KG1 (cell line): Measurements from ENCODE around the gene BECN2.
"Not testable (repeated sequence)": the region's sequence is repeated elsewhere in the genome, so short reads cannot be mapped to it uniquely, and the experiment has no call there.

ENCODE experiments used
- DNase-seq: peaks from one replicate; lab custom pipeline; 2025; lab: John Stamatoyannopoulos, UW

Gene BECN2

GRCh38 chr1:241979071-241979470, 21.5 kb downstream of the BECN2 start:
- no peak for DNase-seq

GRCh38 chr1:241979926-241980325, 22.4 kb downstream of the BECN2 start:
- no peak for DNase-seq

- peak; percentile 4 for DNase-seq
These were observed 28.2 kb downstream of the BECN2 start for GRCh38 chr1:241985787-241986186.

GRCh38 chr1:241988389-241988930, 30.9 kb downstream of the BECN2 start:
- not testable (repeated sequence) for DNase-seq

- no peak for DNase-seq
These were observed 32.5 kb downstream of the BECN2 start for GRCh38 chr1:241990040-241990439.

- no peak for DNase-seq
These were observed 35.2 kb downstream of the BECN2 start for GRCh38 chr1:241992734-241993133.

GRCh38 chr1:241994171-241994570, 36.6 kb downstream of the BECN2 start:
- no peak for DNase-seq

GRCh38 chr1:241997401-241997998, 39.9 kb downstream of the BECN2 start:
- DNase-seq, result no peak

GRCh38 chr1:241998412-241998921, 40.9 kb downstream of the BECN2 start:
- DNase-seq, result peak; percentile 2

- DNase-seq, result no peak
These were observed 41.5 kb downstream of the BECN2 start, which contains the start of gene MAP1LC3C for GRCh38 chr1:241999026-241999425. MAP1LC3C (minus strand) TSS chr1:241999098; CDS start chr1:241999008, 90 bp downstream.

GRCh38 chr1:242000434-242000833, 42.9 kb downstream of the BECN2 start:
- DNase-seq, result no peak

- no peak for DNase-seq
These were observed 44.5 kb downstream of the BECN2 start for GRCh38 chr1:242002072-242002471.

- no peak for DNase-seq
These were observed 44.9 kb downstream of the BECN2 start for GRCh38 chr1:242002510-242002909.

- no peak for DNase-seq
These were observed 47.4 kb downstream of the BECN2 start for GRCh38 chr1:242004751-242005495.

- DNase-seq, result no peak
These were observed 48.4 kb downstream of the BECN2 start for GRCh38 chr1:242005866-242006535.

- no peak for DNase-seq
These were observed 49.4 kb downstream of the BECN2 start for GRCh38 chr1:242006976-242007375.
